Progenitor cell of endocrine pancreas (in vitro differentiated cells): ENCODE data around the gene KRTAP10-1. TPM values are rescaled to one million over a fixed set of nuclear protein-coding genes. Genes with fewer than 3 reads are reported as not detected.

Source experiments
- DNase-seq: peaks from one replicate; pipeline ENCODE4 v3.0.0; 2021; ENCODE audit warnings: low spot score; ENCODE audit not compliant: unreplicated experiment
- H3K27ac Mint-ChIP-seq: 2 replicates; pipeline ENCODE4 v1.8.0; 2021; ENCODE audit warnings: mild to moderate bottlenecking, moderate library complexity, mixed read lengths
- H3K27me3 Mint-ChIP-seq: 2 replicates; pipeline ENCODE4 v1.8.0; 2021; ENCODE audit warnings: mixed read lengths
- H3K36me3 Mint-ChIP-seq: 2 replicates; pipeline ENCODE4 v1.8.0; 2022; ENCODE audit warnings: mixed read lengths; ENCODE audit not compliant: insufficient read depth
- H3K4me1 Mint-ChIP-seq: 2 replicates; pipeline ENCODE4 v1.8.0; 2021; ENCODE audit warnings: low read depth, mixed read lengths
- H3K4me3 Mint-ChIP-seq: 2 replicates; pipeline ENCODE4 v1.8.0; 2021; ENCODE audit warnings: low read depth, mild to moderate bottlenecking, moderate library complexity, mixed read lengths
- H3K9me3 Mint-ChIP-seq: 2 replicates; pipeline ENCODE4 v1.8.0; 2021; ENCODE audit warnings: low read depth, mixed read lengths
- CTCF ChIP-seq: fragments of 200-600 bp; sonication (generic); IDR thresholded peaks from one replicate; pipeline ENCODE4 v1.5.0; 2021; ENCODE audit warnings: antibody characterized with exemption, mild to moderate bottlenecking; ENCODE audit not compliant: unreplicated experiment
- total RNA-seq: library from RNA; stranded (reverse); gene quantifications from 2 replicates; pipeline ENCODE4 v1.2.1, GENCODE V29; 2021

Gene KRTAP10-1
- total RNA-seq, 1 donor from 2014 or later, result not detected

- no peak overlapping the region for H3K27ac Mint-ChIP-seq
- no peaks in the 10 kb centered on the region for H3K4me1 Mint-ChIP-seq
- H3K36me3 Mint-ChIP-seq, result no peaks in the 10 kb centered on the region
- H3K9me3 Mint-ChIP-seq, result no peaks in the 10 kb centered on the region
- H3K27me3 Mint-ChIP-seq, result no peaks in the 10 kb centered on the region
- H3K4me3 Mint-ChIP-seq, result no peak overlapping the region
- no peak for TF ChIP-seq CTCF
- DNase-seq, result no peak
These were observed 25.8 kb downstream of the KRTAP10-1 start for GRCh38 chr21:44514218-44514520.

- no peak overlapping the region for H3K4me3 Mint-ChIP-seq
These were observed 26.4 kb downstream of the KRTAP10-1 start for GRCh38 chr21:44513389-44514217.

GRCh38 chr21:44512496-44513388 lies 27.3 kb downstream of the KRTAP10-1 start:
- Mint-ChIP-seq H3K4me1 (no peaks in the 10 kb centered on the region), H3K27ac (no peak overlapping the region), H3K27me3 (no peaks in the 10 kb centered on the region), H3K9me3 (no peaks in the 10 kb centered on the region), H3K36me3 (no peaks in the 10 kb centered on the region), H3K4me3 (no peak overlapping the region)
- no peak for TF ChIP-seq CTCF
- no peak for DNase-seq

More at GRCh38 chr21:44513389-44514217, 26.4 kb downstream of the KRTAP10-1 start:
- Mint-ChIP-seq H3K36me3 (no peaks in the 10 kb centered on the region), H3K27ac (no peak overlapping the region), H3K27me3 (no peaks in the 10 kb centered on the region), H3K4me1 (no peaks in the 10 kb centered on the region), H3K9me3 (no peaks in the 10 kb centered on the region)
- no peak for TF ChIP-seq CTCF
- DNase-seq, result no peak

DNA sequence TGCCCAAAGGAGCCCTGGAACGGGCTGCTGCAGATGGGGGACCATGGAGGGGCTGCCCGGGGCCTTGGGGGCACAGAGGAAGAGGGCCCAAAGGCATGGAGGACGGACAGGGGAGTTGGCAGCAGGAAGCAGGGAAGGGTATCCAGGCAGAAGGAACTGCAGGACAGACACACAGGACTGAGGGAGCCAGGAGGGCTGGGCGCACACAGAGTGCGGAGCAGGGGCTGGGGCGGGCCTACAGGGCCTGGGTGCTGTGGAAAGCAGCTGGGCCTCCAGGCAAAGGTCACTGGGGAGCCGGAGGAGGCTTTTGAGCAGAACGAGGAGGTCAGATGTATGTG lies 28.1 kb downstream of the KRTAP10-1 start:
- TF ChIP-seq CTCF, result no peak
- no peak for DNase-seq
- Mint-ChIP-seq H3K4me3 (no peak overlapping the region), H3K36me3 (no peaks in the 10 kb centered on the region), H3K9me3 (no peaks in the 10 kb centered on the region), H3K4me1 (no peaks in the 10 kb centered on the region), H3K27me3 (no peaks in the 10 kb centered on the region), H3K27ac (no peak overlapping the region)

- Mint-ChIP-seq H3K27ac (no peak overlapping the region), H3K9me3 (no peaks in the 10 kb centered on the region), H3K4me1 (no peaks in the 10 kb centered on the region), H3K4me3 (no peak overlapping the region), H3K27me3 (no peaks in the 10 kb centered on the region), H3K36me3 (no peaks in the 10 kb centered on the region)
- TF ChIP-seq CTCF, result no peak
- no peak for DNase-seq
These were observed 28.6 kb downstream of the KRTAP10-1 start for GRCh38 chr21:44511219-44511937.
